Spleen (tissue), 7 donors: ENCODE measurements around the gene TMED7.

Experiments
- POLR2A ChIP-seq, 3 donors: fragments of 450-650 bp; IDR thresholded peaks; one replicate each; pipeline ENCODE4 v1.5.1; 2017; ENCODE audit warnings: antibody characterized with exemption in 3 of 3, mild to moderate bottlenecking in 1 of 3
- POLR2AphosphoS5 ChIP-seq, 3 donors: sonication (generic); formaldehyde crosslinking; IDR thresholded peaks; one replicate each; pipeline ENCODE4 v1.5.1; 2017; ENCODE audit warnings: antibody characterized with exemption in 3 of 3
- TF ChIP-seq, protein P1 (sequence below), 11 experiments: fragments of 200-600 bp in 7 of 11; fragments of 450-650 bp in 4 of 11; sonication (generic) in 4 of 11; IDR thresholded peaks in 8 of 11; conservative IDR thresholded peaks in 3 of 11; 1 replicate in 7 of 11; 2 replicates in 4 of 11; pipeline versions ENCODE4 v1.4.0 to v1.8.0; 2016 to 2021; ENCODE audit warnings: antibody characterized with exemption in 11 of 11, inconsistent platforms in 4 of 11, mild to moderate bottlenecking in 1 of 11
- donor health status: DM: no; HTN: no; CAD: no; lungs with moderate emphysema.
- donor health status: DM: no; HTN: no; CAD: no.
- donor health status: DM: no; HTN: no; CAD: no.

DNA sequence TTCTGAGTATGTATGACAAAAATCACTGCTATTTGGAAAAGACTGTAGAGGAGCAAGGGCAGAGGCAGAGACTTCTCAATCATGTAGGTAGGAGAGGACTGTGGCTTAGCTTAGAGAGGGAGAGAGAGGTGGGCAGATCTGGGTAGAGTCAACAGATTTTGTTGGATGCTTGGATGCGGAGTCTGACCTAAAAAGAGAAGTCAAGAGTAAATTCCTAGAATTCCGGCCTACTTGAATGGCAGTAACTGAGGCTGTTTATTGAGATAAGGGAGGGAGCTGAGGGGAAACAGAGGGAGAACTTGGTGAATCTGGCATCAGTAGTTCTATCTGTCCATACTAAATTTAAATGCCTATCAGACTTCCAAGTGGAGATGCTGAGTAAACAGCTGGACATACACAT, 25.9 kb downstream of the TMED7 start:
- TF ChIP-seq, protein P1, sequence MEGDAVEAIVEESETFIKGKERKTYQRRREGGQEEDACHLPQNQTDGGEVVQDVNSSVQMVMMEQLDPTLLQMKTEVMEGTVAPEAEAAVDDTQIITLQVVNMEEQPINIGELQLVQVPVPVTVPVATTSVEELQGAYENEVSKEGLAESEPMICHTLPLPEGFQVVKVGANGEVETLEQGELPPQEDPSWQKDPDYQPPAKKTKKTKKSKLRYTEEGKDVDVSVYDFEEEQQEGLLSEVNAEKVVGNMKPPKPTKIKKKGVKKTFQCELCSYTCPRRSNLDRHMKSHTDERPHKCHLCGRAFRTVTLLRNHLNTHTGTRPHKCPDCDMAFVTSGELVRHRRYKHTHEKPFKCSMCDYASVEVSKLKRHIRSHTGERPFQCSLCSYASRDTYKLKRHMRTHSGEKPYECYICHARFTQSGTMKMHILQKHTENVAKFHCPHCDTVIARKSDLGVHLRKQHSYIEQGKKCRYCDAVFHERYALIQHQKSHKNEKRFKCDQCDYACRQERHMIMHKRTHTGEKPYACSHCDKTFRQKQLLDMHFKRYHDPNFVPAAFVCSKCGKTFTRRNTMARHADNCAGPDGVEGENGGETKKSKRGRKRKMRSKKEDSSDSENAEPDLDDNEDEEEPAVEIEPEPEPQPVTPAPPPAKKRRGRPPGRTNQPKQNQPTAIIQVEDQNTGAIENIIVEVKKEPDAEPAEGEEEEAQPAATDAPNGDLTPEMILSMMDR (IDR thresholded peaks at IDR 0.05 in 8 of 11, conservative IDR thresholded peaks at IDR 0.05 in 3 of 11), result no peak
- no peak for TF ChIP-seq POLR2A (IDR thresholded peaks at IDR 0.05)
- TF ChIP-seq POLR2AphosphoS5 (IDR thresholded peaks at IDR 0.05), result no peak
